ENCODE results near the gene KIAA0753.

KIAA0753 gene

DNA sequence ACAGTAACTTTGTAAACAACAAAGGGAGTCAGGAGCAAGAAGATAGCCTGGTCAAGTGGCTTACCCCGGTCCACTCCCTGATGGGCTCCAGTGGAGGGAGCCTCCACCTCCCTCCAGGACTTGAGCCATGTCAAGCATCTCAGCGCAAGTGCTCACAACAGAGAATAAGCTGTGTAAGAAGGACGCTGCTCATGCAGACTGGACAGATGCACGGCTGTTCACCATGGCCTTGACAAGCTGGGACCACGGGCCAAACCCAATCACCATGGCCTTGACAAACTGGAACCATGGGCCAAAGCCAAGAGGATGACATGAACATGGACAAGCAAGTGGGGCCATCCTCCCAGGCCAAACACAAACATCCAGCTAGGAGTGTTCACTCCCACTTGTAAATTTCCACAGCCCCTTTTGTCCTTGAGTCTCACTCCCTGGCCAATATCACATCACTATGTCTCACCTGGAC lies 80.7 kb downstream of the KIAA0753 start:
- H3K4me3 ChIP-seq (ENCODE audit: low read length), result no peak overlapping the region
- H3K9me3 ChIP-seq (ENCODE audit: low read length), result no peaks in the 10 kb centered on the region
- no peak overlapping the region for H2AFZ ChIP-seq (ENCODE audit: low read depth, low read length)
- peaks cover 12% of the 10 kb centered on the region for H3K4me1 ChIP-seq (ENCODE audit: insufficient read depth, low read length)
- no peaks in the 10 kb centered on the region for H3K36me3 ChIP-seq (ENCODE audit: insufficient read depth, low read length)
- H3K27me3 ChIP-seq (ENCODE audit: insufficient read depth, low read length), result peaks cover 12% of the 10 kb centered on the region

DNA sequence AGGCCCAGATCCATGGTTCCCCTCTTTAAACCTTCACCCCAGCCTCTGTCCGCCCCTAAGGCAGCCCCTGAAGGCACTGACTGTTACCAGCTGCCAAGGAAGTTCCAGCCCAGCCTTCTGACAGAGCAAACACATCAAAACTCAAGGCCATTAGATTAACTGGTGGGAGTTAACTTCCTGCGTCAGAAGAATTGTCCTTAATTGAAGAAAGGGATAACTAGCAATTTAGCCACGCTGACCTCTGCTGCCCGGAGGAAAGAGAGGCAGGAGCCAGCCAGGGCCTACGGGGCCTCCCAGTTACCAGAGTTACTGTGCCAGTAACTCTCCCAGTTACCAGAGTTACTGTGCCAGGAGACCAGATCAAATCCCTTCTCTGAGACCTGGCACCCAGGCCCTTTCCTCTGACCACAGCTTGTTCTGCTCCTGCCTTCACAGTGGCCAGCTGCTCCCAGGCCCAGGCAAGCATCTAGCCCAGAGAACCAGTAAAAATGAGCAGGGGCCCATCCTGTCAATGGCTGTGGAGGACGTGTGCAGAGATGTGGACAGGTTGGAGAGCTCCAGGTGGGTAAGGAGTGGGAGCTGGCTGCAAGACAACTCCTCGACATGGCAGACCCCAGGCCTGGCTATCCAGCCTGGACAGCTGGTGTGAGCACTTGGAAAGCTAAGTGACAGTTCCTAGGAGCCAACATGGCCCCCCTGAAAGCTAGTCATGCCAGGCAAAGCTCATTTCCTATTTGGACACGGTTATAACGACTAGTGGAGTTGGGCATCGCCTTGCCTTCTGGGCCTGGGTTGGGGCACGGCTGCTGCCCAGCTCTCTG lies 81.4 kb downstream of the KIAA0753 start:
- no peaks in the 10 kb centered on the region for H3K9me3 ChIP-seq (ENCODE audit: low read length)
- H3K4me3 ChIP-seq (ENCODE audit: low read length), result no peak overlapping the region
- H2AFZ ChIP-seq (ENCODE audit: low read depth, low read length), result no peak overlapping the region
- peaks cover 16% of the 10 kb centered on the region for H3K4me1 ChIP-seq (ENCODE audit: insufficient read depth, low read length)
- no peaks in the 10 kb centered on the region for H3K36me3 ChIP-seq (ENCODE audit: insufficient read depth, low read length)
- H3K27me3 ChIP-seq (ENCODE audit: insufficient read depth, low read length), result peaks cover 13% of the 10 kb centered on the region

GRCh38 chr17:6558276-6558675 lies 82.2 kb downstream of the KIAA0753 start:
- Histone ChIP-seq H3K27me3 (ENCODE audit: insufficient read depth, low read length) (peaks cover 13% of the 10 kb centered on the region), H2AFZ (ENCODE audit: low read depth, low read length) (no peak overlapping the region), H3K36me3 (ENCODE audit: insufficient read depth, low read length) (no peaks in the 10 kb centered on the region), H3K4me1 (ENCODE audit: insufficient read depth, low read length) (peaks cover 16% of the 10 kb centered on the region), H3K4me3 (ENCODE audit: low read length) (no peak overlapping the region), H3K9me3 (ENCODE audit: low read length) (no peaks in the 10 kb centered on the region)

DNA sequence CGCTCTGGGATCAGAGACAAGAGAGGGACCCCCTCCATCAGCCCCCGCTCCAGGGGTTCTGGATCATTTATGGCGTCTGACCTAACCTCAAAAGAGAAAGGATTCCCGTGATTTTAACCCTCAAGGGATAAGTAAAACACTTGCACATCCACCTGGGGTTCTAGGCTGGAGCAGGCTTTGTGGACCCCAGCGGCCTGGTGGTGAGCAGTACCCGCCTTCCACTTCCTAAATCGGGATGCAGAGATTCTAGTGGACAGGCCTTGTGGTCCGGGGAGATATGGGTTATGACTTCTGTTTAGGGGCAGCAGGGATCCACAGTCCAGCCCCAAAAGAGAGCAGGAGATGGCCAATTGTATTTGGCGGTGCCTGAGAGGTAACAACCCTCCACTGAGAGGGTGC lies 83.5 kb downstream of the KIAA0753 start:
- Histone ChIP-seq H3K9me3 (ENCODE audit: low read length) (no peaks in the 10 kb centered on the region), H2AFZ (ENCODE audit: low read depth, low read length) (no peak overlapping the region), H3K4me3 (ENCODE audit: low read length) (peak overlapping the region; percentile 31), H3K27me3 (ENCODE audit: insufficient read depth, low read length) (peaks cover 13% of the 10 kb centered on the region), H3K36me3 (ENCODE audit: insufficient read depth, low read length) (no peaks in the 10 kb centered on the region), H3K4me1 (ENCODE audit: insufficient read depth, low read length) (peaks cover 16% of the 10 kb centered on the region)

- Histone ChIP-seq H3K4me3 (ENCODE audit: low read length) (peak within 1 kb of the TSS; percentile 31), H3K4me1 (ENCODE audit: insufficient read depth, low read length) (peaks cover 16% of the 10 kb centered on the region), H3K9me3 (ENCODE audit: low read length) (no peaks in the 10 kb centered on the region), H2AFZ (ENCODE audit: low read depth, low read length) (peak within 1 kb of the TSS; percentile 66), H3K27me3 (ENCODE audit: insufficient read depth, low read length) (peaks cover 13% of the 10 kb centered on the region), H3K36me3 (ENCODE audit: insufficient read depth, low read length) (no peaks in the 10 kb centered on the region)
Observed at GRCh38 chr17:6556121-6557039, 84.1 kb downstream of the KIAA0753 start, which contains the start of gene PITPNM3. TSS of gene PITPNM3 (minus strand) at chr17:6556555. CDS start at chr17:6556406, 149 bp downstream.

- Histone ChIP-seq H3K4me3 (ENCODE audit: low read length) (peak overlapping the region; percentile 30), H3K36me3 (ENCODE audit: insufficient read depth, low read length) (no peaks in the 10 kb centered on the region), H3K27me3 (ENCODE audit: insufficient read depth, low read length) (peaks cover 13% of the 10 kb centered on the region), H3K4me1 (ENCODE audit: insufficient read depth, low read length) (peaks cover 16% of the 10 kb centered on the region), H2AFZ (ENCODE audit: low read depth, low read length) (peak overlapping the region; percentile 66), H3K9me3 (ENCODE audit: low read length) (no peaks in the 10 kb centered on the region)
Observed at GRCh38 chr17:6555331-6556120, 85.0 kb downstream of the KIAA0753 start.

DNA sequence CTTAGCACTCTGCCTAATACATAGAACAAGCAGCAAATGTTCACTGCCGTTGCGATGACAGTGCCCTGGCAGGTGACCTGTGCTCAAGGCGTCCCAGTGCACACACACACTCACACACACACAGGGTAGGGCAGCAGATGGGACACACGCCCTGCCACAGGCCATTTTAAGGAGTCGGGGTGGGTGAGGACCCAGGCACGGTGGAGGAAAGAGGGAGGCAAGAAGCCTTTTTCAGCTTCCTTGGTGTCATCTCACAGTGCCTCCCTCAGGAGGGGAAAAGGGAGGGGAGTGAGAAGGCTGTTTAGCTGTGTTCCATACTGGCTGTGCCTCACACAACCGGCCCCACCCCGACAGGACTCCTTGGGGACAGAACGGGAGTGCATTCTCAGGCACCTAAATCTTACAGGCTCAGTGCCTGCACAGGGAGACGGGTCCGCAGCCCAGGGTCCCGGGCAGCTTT lies 85.6 kb downstream of the KIAA0753 start:
- Histone ChIP-seq H3K4me1 (ENCODE audit: insufficient read depth, low read length) (peaks cover 16% of the 10 kb centered on the region), H3K27me3 (ENCODE audit: insufficient read depth, low read length) (peaks cover 13% of the 10 kb centered on the region), H3K4me3 (ENCODE audit: low read length) (no peak overlapping the region), H3K9me3 (ENCODE audit: low read length) (no peaks in the 10 kb centered on the region), H3K36me3 (ENCODE audit: insufficient read depth, low read length) (no peaks in the 10 kb centered on the region), H2AFZ (ENCODE audit: low read depth, low read length) (no peak overlapping the region)

GRCh38 chr17:6554342-6554741 lies 86.2 kb downstream of the KIAA0753 start:
- Histone ChIP-seq H2AFZ (ENCODE audit: low read depth, low read length) (no peak overlapping the region), H3K9me3 (ENCODE audit: low read length) (no peaks in the 10 kb centered on the region), H3K36me3 (ENCODE audit: insufficient read depth, low read length) (no peaks in the 10 kb centered on the region), H3K4me3 (ENCODE audit: low read length) (no peak overlapping the region), H3K4me1 (ENCODE audit: insufficient read depth, low read length) (peaks cover 16% of the 10 kb centered on the region), H3K27me3 (ENCODE audit: insufficient read depth, low read length) (peaks cover 13% of the 10 kb centered on the region)

GRCh38 chr17:6551869-6552531 lies 88.5 kb downstream of the KIAA0753 start:
- Histone ChIP-seq H3K4me1 (ENCODE audit: insufficient read depth, low read length) (peaks cover 16% of the 10 kb centered on the region), H3K9me3 (ENCODE audit: low read length) (no peaks in the 10 kb centered on the region), H2AFZ (ENCODE audit: low read depth, low read length) (no peak overlapping the region), H3K4me3 (ENCODE audit: low read length) (no peak overlapping the region), H3K36me3 (ENCODE audit: insufficient read depth, low read length) (no peaks in the 10 kb centered on the region), H3K27me3 (ENCODE audit: insufficient read depth, low read length) (peaks cover 10% of the 10 kb centered on the region)

GRCh38 chr17:6551356-6551755 lies 89.2 kb downstream of the KIAA0753 start:
- Histone ChIP-seq H3K4me1 (ENCODE audit: insufficient read depth, low read length) (peaks cover 16% of the 10 kb centered on the region), H3K9me3 (ENCODE audit: low read length) (no peaks in the 10 kb centered on the region), H3K27me3 (ENCODE audit: insufficient read depth, low read length) (peaks cover 9% of the 10 kb centered on the region), H2AFZ (ENCODE audit: low read depth, low read length) (no peak overlapping the region), H3K36me3 (ENCODE audit: insufficient read depth, low read length) (no peaks in the 10 kb centered on the region), H3K4me3 (ENCODE audit: low read length) (no peak overlapping the region)

GRCh38 chr17:6549384-6550036 lies 91.0 kb downstream of the KIAA0753 start:
- Histone ChIP-seq H3K4me1 (ENCODE audit: insufficient read depth, low read length) (peaks cover under 1% of the 10 kb centered on the region), H3K4me3 (ENCODE audit: low read length) (no peak overlapping the region), H3K9me3 (ENCODE audit: low read length) (no peaks in the 10 kb centered on the region), H3K36me3 (ENCODE audit: insufficient read depth, low read length) (no peaks in the 10 kb centered on the region), H3K27me3 (ENCODE audit: insufficient read depth, low read length) (no peaks in the 10 kb centered on the region), H2AFZ (ENCODE audit: low read depth, low read length) (no peak overlapping the region)
